ENCODE results near the gene CLN5. TPM values are rescaled to one million over a fixed set of nuclear protein-coding genes. Genes with fewer than 3 reads are reported as not detected.

CLN5 gene
- total and polyA plus RNA-seq, 2 donors (not counting 3 experiments of a cell fraction or from before 2014, with no cell fraction given) = 16.5 to 22.7 TPM

- FAIRE-seq (no peak), DNase-seq (ENCODE audit: low read depth, low spot score) (no peak)
- CTCF ChIA-PET = no interaction called here
- dilution Hi-C loops (cut with MboI; ENCODE audit: extremely low pct_ligation_motif_present, low sequenced_read_pairs) (no loop called here), intact Hi-C loops (cut with micrococcal nuclease) (no loop called here)
- Histone ChIP-seq H3K9me1 (replicated peaks; ENCODE audit: control insufficient read depth, extremely low read depth, insufficient read depth, low read length) (no peaks in the 10 kb centered on the region), H2AFZ (ENCODE audit: low read depth, low read length) (no peak overlapping the region), H3K27me3 (ENCODE audit: control insufficient read depth in 2 of 2, insufficient read depth in 2 of 2, low read length in 2 of 2) (no peaks in the 10 kb centered on the region), H4K20me1 (replicated peaks; ENCODE audit: control insufficient read depth, extremely low read depth, insufficient read depth, low read length) (no peaks in the 10 kb centered on the region), H3K27ac (ENCODE audit: insufficient read depth, low read depth, low read length) (no peak overlapping the region), H3K9ac (replicated peaks; ENCODE audit: extremely low read depth, insufficient read depth, low read length) (no peak overlapping the region), H3K4me2 (ENCODE audit: insufficient read depth, low read length) (no peak overlapping the region), H3K9me3 (replicated peaks; ENCODE audit: control insufficient read depth, insufficient read depth, low read length) (no peaks in the 10 kb centered on the region), H3K4me3 (replicated peaks in 1 of 3; ENCODE audit: insufficient read depth in 1 of 3, low read depth in 1 of 3, low read length in 3 of 3) (no peak overlapping the region), H3K36me3 (ENCODE audit: control insufficient read depth in 2 of 2, extremely low read depth in 1 of 2, insufficient read depth in 2 of 2, low read length in 2 of 2) (no peaks in the 10 kb centered on the region), H3K79me2 (ENCODE audit: control insufficient read depth, insufficient read depth, low read length) (peaks cover 1% of the 10 kb centered on the region), H3K4me1 (ENCODE audit: control insufficient read depth, extremely low read depth, insufficient read depth, low read length) (peaks cover 12% of the 10 kb centered on the region)
- POLR2A ChIA-PET = no interaction called here
- TF ChIP-seq POLR2AphosphoS5 (IDR thresholded peaks at IDR 0.05; ENCODE audit: insufficient read depth, low read depth, low read length) (no peak), JUN (IDR thresholded peaks at IDR 0.05; ENCODE audit: borderline replicate concordance, insufficient read depth, insufficient read length, low read depth) (no peak), MYC (IDR thresholded peaks at IDR 0.05; ENCODE audit: low read depth, low read length) (no peak), EZH2 (IDR thresholded peaks at IDR 0.05; ENCODE audit: borderline replicate concordance, low read depth, low read length, severe bottlenecking) (no peak), FOS (IDR thresholded peaks at IDR 0.05; ENCODE audit: borderline replicate concordance, insufficient read depth, low read length) (no peak), CTCF (IDR thresholded peaks at IDR 0.05; ENCODE audit: extremely low read depth in 1 of 2, insufficient read depth in 1 of 2, low read depth in 1 of 2, low read length in 2 of 2) (no peak), POLR2A (IDR thresholded peaks at IDR 0.05; ENCODE audit: low read depth, low read length) (no peak), GATA2 (IDR thresholded peaks at IDR 0.05; ENCODE audit: insufficient read depth, insufficient read length, low read depth, low read length) (no peak)
- no TSS peak for BruUV-seq (replicated peaks)
Measured at GRCh38 chr13:77031656-77032243, 39.9 kb downstream of the CLN5 start.
